CD14-positive monocyte (primary cell): ENCODE measurements around the gene FRAS1. TPM values are rescaled to one million over a fixed set of nuclear protein-coding genes. Genes with fewer than 3 reads are reported as not detected.

ENCODE experiments used
- DNase-seq, 3 donors: peaks; one replicate each; pipeline ENCODE4 v3.0.0-alpha.2; 2011 to 2022
- H2AFZ ChIP-seq: 2 replicates; pipeline ENCODE4 v1.6.0; 2012; ENCODE audit warnings: mild to moderate bottlenecking, low read depth, low read length, inconsistent platforms; ENCODE audit not compliant: insufficient read depth, poor library complexity, severe bottlenecking
- H3K27ac ChIP-seq, 2 donors: 1 replicate in 1 of 2; 2 replicates in 1 of 2; pipeline ENCODE4 v1.5.1; 2012 to 2013; ENCODE audit warnings: low read length in 2 of 2, control low read depth in 1 of 2, inconsistent platforms in 1 of 2, low read depth in 1 of 2, mild to moderate bottlenecking in 1 of 2
- H3K27me3 ChIP-seq, 2 donors: one replicate each; pipeline versions ENCODE4 v1.6.0 to v1.6.1; 2011 to 2013; ENCODE audit warnings: low read length in 2 of 2; ENCODE audit not compliant: control insufficient read depth in 2 of 2, insufficient read depth in 2 of 2
- H3K36me3 ChIP-seq, 2 donors: replicated peaks in 1 of 2; 1 replicate in 1 of 2; 2 replicates in 1 of 2; pipeline versions ENCODE4 v1.5.1 to v1.6.1; 2012 to 2013; ENCODE audit warnings: low read length in 2 of 2, control low read depth in 1 of 2, inconsistent platforms in 1 of 2, mild to moderate bottlenecking in 1 of 2; ENCODE audit not compliant: insufficient read depth in 2 of 2, control insufficient read depth in 1 of 2
- H3K4me1 ChIP-seq, 2 donors: 1 replicate in 1 of 2; 2 replicates in 1 of 2; pipeline versions ENCODE4 v1.5.1 to v1.6.1; 2012 to 2013; ENCODE audit warnings: low read length in 2 of 2, control low read depth in 1 of 2, inconsistent platforms in 1 of 2, mild to moderate bottlenecking in 1 of 2, moderate library complexity in 1 of 2; ENCODE audit not compliant: insufficient read depth in 2 of 2, control insufficient read depth in 1 of 2
- H3K4me2 ChIP-seq: replicated peaks from 2 replicates; pipeline ENCODE3; 2012; ENCODE audit warnings: low read length, moderate library complexity, mild to moderate bottlenecking; ENCODE audit not compliant: poor library complexity, severe bottlenecking; ENCODE audit errors: extremely low read depth
- H3K4me3 ChIP-seq, 3 experiments: fragments of 200-600 bp in 1 of 3; sonication (generic) in 1 of 3; replicated peaks in 1 of 3; 1 replicate in 2 of 3; 2 replicates in 1 of 3; pipeline ENCODE4 v1.5.1; 2011 to 2013; ENCODE audit warnings: low read length in 3 of 3, mild to moderate bottlenecking in 3 of 3, control low read depth in 2 of 3, low read depth in 2 of 3, inconsistent platforms in 1 of 3, moderate library complexity in 1 of 3
- H3K79me2 ChIP-seq: 2 replicates; pipeline ENCODE4 v1.6.0; 2012; ENCODE audit warnings: mild to moderate bottlenecking, control low read depth, inconsistent platforms, low read length, moderate library complexity; ENCODE audit not compliant: insufficient read depth
- H3K9ac ChIP-seq: 2 replicates; pipeline ENCODE4 v1.6.0; 2017; ENCODE audit warnings: low read length, mild to moderate bottlenecking; ENCODE audit not compliant: insufficient read depth, poor library complexity, severe bottlenecking
- H3K9me3 ChIP-seq, 2 donors: replicated peaks in 1 of 2; 1 replicate in 1 of 2; 2 replicates in 1 of 2; pipeline versions ENCODE4 v1.5.1 to v1.6.1; 2012 to 2013; ENCODE audit warnings: low read length in 2 of 2, control low read depth in 1 of 2; ENCODE audit not compliant: control insufficient read depth in 1 of 2, insufficient read depth in 1 of 2
- H4K20me1 ChIP-seq: 2 replicates; pipeline ENCODE4 v1.6.0; 2012; ENCODE audit warnings: mild to moderate bottlenecking, low read length, control low read depth, moderate library complexity; ENCODE audit not compliant: insufficient read depth
- H3K27ac Mint-ChIP-seq, 7 donors: one replicate each; pipeline ENCODE4 v1.8.0; 2020; ENCODE audit warnings: mild to moderate bottlenecking in 7 of 7, mixed read lengths in 7 of 7, moderate library complexity in 6 of 7, inconsistent platforms in 2 of 7
- H3K27me3 Mint-ChIP-seq, 3 donors: one replicate each; pipeline ENCODE4 v1.8.0; 2021 to 2022; ENCODE audit warnings: low read depth in 3 of 3, mild to moderate bottlenecking in 3 of 3, mixed read lengths in 3 of 3, moderate library complexity in 3 of 3, inconsistent platforms in 1 of 3
- H3K36me3 Mint-ChIP-seq, 2 donors: one replicate each; pipeline ENCODE4 v1.8.0; 2020; ENCODE audit warnings: mixed read lengths in 2 of 2, inconsistent platforms in 1 of 2, mild to moderate bottlenecking in 1 of 2
- H3K4me1 Mint-ChIP-seq: one replicate; pipeline ENCODE4 v1.8.0; 2020; ENCODE audit warnings: mild to moderate bottlenecking, mixed read lengths
- H3K4me3 Mint-ChIP-seq, 2 donors: one replicate each; pipeline ENCODE4 v1.8.0; 2020; ENCODE audit warnings: mild to moderate bottlenecking in 2 of 2, mixed read lengths in 2 of 2, moderate library complexity in 1 of 2
- H3K9me3 Mint-ChIP-seq, 7 donors: one replicate each; pipeline ENCODE4 v1.8.0; 2020 to 2022; ENCODE audit warnings: mixed read lengths in 7 of 7, mild to moderate bottlenecking in 6 of 7, moderate library complexity in 6 of 7, inconsistent platforms in 2 of 7
- CTCF ChIP-seq: fragments of 200-600 bp; IDR thresholded peaks from one replicate; pipeline ENCODE4 v1.8.0; 2022; ENCODE audit warnings: antibody characterized with exemption, mild to moderate bottlenecking
- WGBS: methylation state at CpG from one replicate; pipeline ENCODE4 v1.1.5; 2013; ENCODE audit warnings: missing lambda C conversion rate; ENCODE audit not compliant: insufficient coverage; 5-methylcytosine and 5-hydroxymethylcytosine counted together
- intact Hi-C, 2 donors: fragments of 100-400 bp; cut with micrococcal nuclease; formaldehyde crosslinking; loops; one replicate each; pipeline versions ENCODE4 v1.15.0 to v1.15.1; 2023
- polyA plus RNA-seq, 3 donors: library from polyadenylated mRNA; depleted of rRNA in 1 of 3; unstranded in 2 of 3; stranded (reverse) in 1 of 3; fragments of 300-500 nt in 2 of 3; fragments of >200 nt in 1 of 3; fragmentation: Illumina TruSeq in 2 of 3; gene quantifications; 1 replicate in 2 of 3; 2 replicates in 1 of 3; pipeline ENCODE4 v1.2.3, GENCODE V29; 2012 to 2021

FRAS1 gene
- polyA plus RNA-seq, 3 donors = not detected

DNA sequence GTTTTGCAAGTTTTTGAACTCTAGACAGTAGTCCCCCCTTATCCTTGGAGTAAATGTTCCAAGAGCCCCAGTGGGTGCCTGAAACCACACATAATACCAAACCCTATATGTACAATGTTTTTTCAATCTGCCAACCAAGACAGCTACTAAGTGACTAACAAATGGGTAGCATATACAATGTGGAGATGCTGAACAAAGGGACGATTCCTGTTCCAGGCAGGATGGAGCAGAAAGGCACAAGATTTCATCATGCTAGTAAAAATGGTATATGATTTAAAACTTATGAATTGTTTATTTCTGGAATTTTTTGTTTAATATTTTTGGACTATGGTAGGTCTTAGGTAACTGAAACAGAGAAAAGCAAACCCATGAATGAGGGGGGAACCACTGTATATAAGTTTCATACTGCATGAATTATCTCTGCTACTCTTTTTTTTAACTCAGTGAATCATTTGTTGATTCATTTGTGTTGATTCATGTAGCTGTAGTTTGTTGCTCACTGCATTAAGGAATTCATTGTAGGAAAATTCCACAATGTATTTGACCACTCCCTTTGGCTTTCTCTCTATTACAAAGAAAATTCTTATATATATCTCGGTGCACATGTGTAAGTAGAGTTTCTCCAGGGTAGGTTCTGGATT is 472.6 kb downstream of the FRAS1 start:
- Mint-ChIP-seq H3K27ac (no peak overlapping the region), H3K36me3 (no peaks in the 10 kb centered on the region), H3K27me3 (peaks cover 0 to 2% (median 0%) of the 10 kb centered on the region in 3 donors), H3K4me1 (peaks cover 5% of the 10 kb centered on the region), H3K4me3 (no peak overlapping the region), H3K9me3 (peaks cover 0 to 6% (median 0%) of the 10 kb centered on the region in 7 donors)
- Histone ChIP-seq H3K4me2 (no peak overlapping the region), H3K4me1 (no peaks in the 10 kb centered on the region), H3K4me3 (no peak overlapping the region), H2AFZ (no peak overlapping the region), H3K36me3 (no peaks in the 10 kb centered on the region), H3K27me3 (no peaks in the 10 kb centered on the region), H3K9ac (no peak overlapping the region), H3K9me3 (no peaks in the 10 kb centered on the region), H3K27ac (no peak overlapping the region), H4K20me1 (no peaks in the 10 kb centered on the region), H3K79me2 (no peaks in the 10 kb centered on the region)
- DNase-seq = no peak
- no peak for TF ChIP-seq CTCF
- WGBS = 67% methylated on average over 1 of the region's 2 CpGs
- intact Hi-C loops = no loop called here

GRCh38 chr4:78532046-78532445 is 474.9 kb downstream of the FRAS1 start:
- Histone ChIP-seq H3K4me2 (no peak overlapping the region), H3K79me2 (no peaks in the 10 kb centered on the region), H3K9ac (no peak overlapping the region), H4K20me1 (no peaks in the 10 kb centered on the region), H3K27me3 (no peaks in the 10 kb centered on the region), H3K36me3 (no peaks in the 10 kb centered on the region), H3K4me3 (no peak overlapping the region), H3K27ac (no peak overlapping the region), H3K9me3 (no peaks in the 10 kb centered on the region), H3K4me1 (no peaks in the 10 kb centered on the region), H2AFZ (no peak overlapping the region)
- H3K9me3 Mint-ChIP-seq = peaks cover 0 to 6% (median 0%) of the 10 kb centered on the region in 7 donors
- H3K27me3 Mint-ChIP-seq = peaks cover 0 to 2% (median 0%) of the 10 kb centered on the region in 3 donors
- no peak for DNase-seq
- no CpG with 5 or more reads among the region's 1 CpG for WGBS
- H3K36me3 Mint-ChIP-seq = no peaks in the 10 kb centered on the region
- no peak for TF ChIP-seq CTCF
- H3K27ac Mint-ChIP-seq = no peak overlapping the region
- no peak overlapping the region for H3K4me3 Mint-ChIP-seq
- intact Hi-C loops = no loop called here
- peaks cover 5% of the 10 kb centered on the region for H3K4me1 Mint-ChIP-seq
